Measurements from ENCODE around the gene PSMA7.

Gene PSMA7

GRCh38 chr20:62171245-62171644 is 28.1 kb upstream of the PSMA7 start:
- no peak for DNase-seq

- DNase-seq: no peak
These were observed 27.3 kb upstream of the PSMA7 start for GRCh38 chr20:62170536-62170935.

GRCh38 chr20:62168890-62169435 is 25.8 kb upstream of the PSMA7 start:
- DNase-seq: no peak

- no peak for DNase-seq
These were observed 24.9 kb upstream of the PSMA7 start for GRCh38 chr20:62168061-62168460.

GRCh38 chr20:62167474-62167873 is 24.3 kb upstream of the PSMA7 start:
- no peak for DNase-seq

GRCh38 chr20:62165762-62166399 is 22.7 kb upstream of the PSMA7 start:
- DNase-seq: no peak

GRCh38 chr20:62164879-62165761 is 21.9 kb upstream of the PSMA7 start:
- no peak for DNase-seq

GRCh38 chr20:62163986-62164762 is 21.0 kb upstream of the PSMA7 start:
- no peak for DNase-seq

- DNase-seq: no peak
These were observed 20.3 kb upstream of the PSMA7 start for GRCh38 chr20:62163485-62163865.

GRCh38 chr20:62162765-62163484 is 19.7 kb upstream of the PSMA7 start:
- DNase-seq: no peak

- DNase-seq: no peak
These were observed 18.2 kb upstream of the PSMA7 start for GRCh38 chr20:62161347-62161746.

GRCh38 chr20:62160876-62161275 is 17.7 kb upstream of the PSMA7 start:
- DNase-seq: no peak

- no peak for DNase-seq
These were observed 17.1 kb upstream of the PSMA7 start for GRCh38 chr20:62160253-62160652.

GRCh38 chr20:62159839-62160238 is 16.6 kb upstream of the PSMA7 start:
- peak; percentile 91 for DNase-seq

- no peak for DNase-seq
These were observed 15.9 kb upstream of the PSMA7 start for GRCh38 chr20:62159052-62159451.

GRCh38 chr20:62158541-62158940 is 15.3 kb upstream of the PSMA7 start:
- DNase-seq: no peak

- no peak for DNase-seq
These were observed 14.8 kb upstream of the PSMA7 start for GRCh38 chr20:62158088-62158400.

- DNase-seq: no peak
These were observed 14.3 kb upstream of the PSMA7 start for GRCh38 chr20:62157387-62158087.

GRCh38 chr20:62156592-62157386 is 13.6 kb upstream of the PSMA7 start:
- DNase-seq: peak; percentile 72

GRCh38 chr20:62156254-62156556 is 13.0 kb upstream of the PSMA7 start:
- DNase-seq: no peak

GRCh38 chr20:62155428-62156253 is 12.4 kb upstream of the PSMA7 start:
- no peak for DNase-seq

Data from activated CD4-positive, alpha-beta T cell treated with anti-CD3 and anti-CD28 coated beads, Interleukin-2, amount 50 U/mL, for 16 hours (primary cell).